Naive thymus-derived CD8-positive, alpha-beta T cell (primary cell): ENCODE measurements around the gene TUBB3. TPM values are rescaled to one million over a fixed set of nuclear protein-coding genes. Genes with fewer than 3 reads are reported as not detected.
A peak's percentile ranks its signal among the peaks of the same experiment; 100 is the strongest.

Experiments used
- ATAC-seq, 2 donors: fragments of 150-1000 bp; cut with Tn5 transposase in 1 of 2; sonication (Bioruptor Pico), chemical (Tn5 transposase) in 1 of 2; 1 replicate in 1 of 2; 2 replicates in 1 of 2; pipeline ENCODE4 v1.10.0; 2021; ENCODE audit warnings: mild to moderate bottlenecking in 2 of 2, moderate library complexity in 2 of 2
- POLR2A ChIA-PET: fragments of 350-600 bp; sonication (Branson Sonifier 250); formaldehyde crosslinking; loops from one replicate; lab custom pipeline; 2021; ENCODE audit warnings: antibody characterized with exemption; lab: Charles Lee
- DNase-seq, 10 donors: peaks; one replicate each; pipeline versions ENCODE4 v3.0.0 to v3.0.0-alpha.2; 2020 to 2022
- H3K27ac Mint-ChIP-seq, 10 donors: one replicate each; pipeline ENCODE4 v1.8.0; 2020 to 2022; ENCODE audit warnings: mild to moderate bottlenecking in 10 of 10, mixed read lengths in 10 of 10, moderate library complexity in 4 of 10, inconsistent platforms in 1 of 10
- H3K27me3 Mint-ChIP-seq, 5 donors: one replicate each; pipeline ENCODE4 v1.8.0; 2021 to 2022; ENCODE audit warnings: mixed read lengths in 5 of 5
- H3K36me3 Mint-ChIP-seq, 3 donors: one replicate each; pipeline ENCODE4 v1.8.0; 2020 to 2022; ENCODE audit warnings: mixed read lengths in 3 of 3, mild to moderate bottlenecking in 2 of 3, inconsistent platforms in 1 of 3
- H3K4me1 Mint-ChIP-seq, 4 donors: one replicate each; pipeline ENCODE4 v1.8.0; 2021 to 2022; ENCODE audit warnings: mixed read lengths in 4 of 4
- H3K4me3 Mint-ChIP-seq, 10 donors: one replicate each; pipeline ENCODE4 v1.8.0; 2020 to 2022; ENCODE audit warnings: mild to moderate bottlenecking in 10 of 10, mixed read lengths in 10 of 10, moderate library complexity in 6 of 10, inconsistent platforms in 1 of 10
- H3K9me3 Mint-ChIP-seq, 9 donors: one replicate each; pipeline ENCODE4 v1.8.0; 2020 to 2022; ENCODE audit warnings: mixed read lengths in 9 of 9, mild to moderate bottlenecking in 3 of 9, inconsistent platforms in 1 of 9, moderate library complexity in 1 of 9
- polyA plus RNA-seq, 3 donors: library from polyadenylated mRNA; unstranded; fragments of 300-500 nt; fragmentation: Illumina TruSeq; gene quantifications; one replicate each; pipeline ENCODE4 v1.2.3, GENCODE V29; 2021
- total RNA-seq, 8 experiments: library from RNA in 2 of 8; stranded (reverse) in 2 of 8; gene quantifications; one replicate each; pipeline ENCODE4 v1.2.3 and lab custom pipeline; 2021 to 2026

Gene TUBB3
- total and polyA plus RNA-seq, 5 experiments from 2014 or later: 0.31 TPM; not detected in 4

GRCh38 chr16:89984216-89984615 lies 61.1 kb downstream of the TUBB3 start:
- POLR2A ChIA-PET: no interaction called here
- Mint-ChIP-seq H3K9me3 (no peaks in the 10 kb centered on the region), H3K27me3 (no peaks in the 10 kb centered on the region), H3K4me1 (peaks cover 0 to 7% (median under 1%) of the 10 kb centered on the region in 4 donors), H3K27ac (no peak overlapping the region), H3K4me3 (no peak overlapping the region), H3K36me3 (peaks cover 0 to 81% (median 28%) of the 10 kb centered on the region in 3 donors)
- ATAC-seq (no peak), DNase-seq (no peak)

GRCh38 chr16:89985219-89985618 lies 62.1 kb downstream of the TUBB3 start:
- Mint-ChIP-seq H3K27me3 (no peaks in the 10 kb centered on the region), H3K36me3 (peaks cover 0 to 73% (median 23%) of the 10 kb centered on the region in 3 donors), H3K9me3 (no peaks in the 10 kb centered on the region), H3K27ac (peak overlapping the region in 1 of 10 donors; percentile 11), H3K4me3 (no peak overlapping the region), H3K4me1 (peaks cover 0 to 7% (median under 1%) of the 10 kb centered on the region in 4 donors)
- no peak for DNase-seq
- POLR2A ChIA-PET: interaction anchor here (0.6 to 0.7 kb wide), 2 partner anchors 7 to 9 kb away, joined by 3 read pairs; no protein-coding TSS in a partner anchor
- ATAC-seq: no peak

Other genes with a start within 250 kb of the TUBB3 start
- 100 to 1,000 TPM; 129 to 135 TPM for gene CDK10, start 236.7 kb upstream of the TUBB3 start, total RNA-seq
- gene CDK10, start 236.7 kb upstream of the TUBB3 start, polyA plus RNA-seq: 10 to 100 TPM; 25.4 to 63.3 (median 27.3) TPM
- gene SPATA2L, start 221.6 kb upstream of the TUBB3 start, total RNA-seq: 1 to 10 TPM; 6.9 to 8.1 TPM
- 1 to 10 TPM; 3.5 to 6.4 (median 5.4) TPM for gene SPATA2L, start 221.6 kb upstream of the TUBB3 start, polyA plus RNA-seq
- 10 to 100 TPM; 16.5 to 17.0 TPM for gene VPS9D1, start 202.4 kb upstream of the TUBB3 start, total RNA-seq
- 1 to 10 TPM in 1 of 3 donors, under 1 TPM in 2; 0.53 to 1.3 (median 0.91) TPM for gene VPS9D1, start 202.4 kb upstream of the TUBB3 start, polyA plus RNA-seq
- 100 to 1,000 TPM; 168 to 171 TPM for gene ZNF276, start 201.8 kb upstream of the TUBB3 start, total RNA-seq
- gene ZNF276, start 201.8 kb upstream of the TUBB3 start, polyA plus RNA-seq: 10 to 100 TPM; 15.0 to 56.0 (median 19.6) TPM
- gene FANCA, start 106.7 kb upstream of the TUBB3 start, total RNA-seq: 1 to 10 TPM; 3.7 to 6.1 TPM
- gene FANCA, start 106.7 kb upstream of the TUBB3 start, polyA plus RNA-seq: 1 to 10 TPM in 2 of 3 donors, under 1 TPM in 1; 0.98 to 7.4 (median 1.5) TPM
- gene SPIRE2, start 94.9 kb upstream of the TUBB3 start, total RNA-seq: 1 to 10 TPM; 1.0 to 2.3 TPM
- under 1 TPM in 1 of 3 donors, not detected in 2; 0.16 TPM for gene SPIRE2, start 94.9 kb upstream of the TUBB3 start, polyA plus RNA-seq
- gene TCF25, start 49.8 kb upstream of the TUBB3 start, total RNA-seq: 100 to 1,000 TPM; 260 to 294 TPM
- 100 to 1,000 TPM in 1 of 3 donors, 10 to 100 TPM in 2; 86.8 to 107 (median 95.4) TPM for gene TCF25, start 49.8 kb upstream of the TUBB3 start, polyA plus RNA-seq
- gene MC1R, start 4.5 kb upstream of the TUBB3 start, total RNA-seq: 10 to 100 TPM; 10.2 to 10.3 TPM
- gene MC1R, start 4.5 kb upstream of the TUBB3 start, polyA plus RNA-seq: under 1 TPM in 1 of 3 donors, not detected in 2; 0.63 TPM
- gene DEF8, start 25.4 kb downstream of the TUBB3 start, total RNA-seq: 10 to 100 TPM; 44.3 to 48.1 TPM
- gene DEF8, start 25.4 kb downstream of the TUBB3 start, polyA plus RNA-seq: 10 to 100 TPM; 21.5 to 26.3 (median 25.8) TPM
- gene DBNDD1, start 96.1 kb downstream of the TUBB3 start, total RNA-seq: under 1 TPM; 0.57 to 0.99 TPM
- 1 to 10 TPM; 2.8 to 3.5 (median 3.3) TPM for gene DBNDD1, start 96.1 kb downstream of the TUBB3 start, polyA plus RNA-seq
- gene PRDM7, start 154.0 kb downstream of the TUBB3 start, total RNA-seq: not detected
- not detected for gene PRDM7, start 154.0 kb downstream of the TUBB3 start, polyA plus RNA-seq